B cell (primary cell): ENCODE data around the gene METTL24. TPM values are rescaled to one million over a fixed set of nuclear protein-coding genes. Genes with fewer than 3 reads are reported as not detected.

Experiments used
- ATAC-seq: fragments of 200-7000 bp; cut with Tn5 transposase; one replicate; pipeline ENCODE4 v1.10.0; 2021; ENCODE audit warnings: low read depth, mild to moderate bottlenecking, moderate number of reproducible peaks, moderate library complexity
- CTCF ChIA-PET: fragments of 350-600 bp; sonication (Branson Sonifier 250); formaldehyde crosslinking; loops from one replicate; lab custom pipeline; 2021; ENCODE audit warnings: antibody characterized with exemption, inconsistent platforms; lab: Charles Lee
- POLR2A ChIA-PET: fragments of 350-600 bp; sonication (Branson Sonifier 250); formaldehyde crosslinking; loops from one replicate; lab custom pipeline; 2021; ENCODE audit warnings: antibody characterized with exemption; lab: Charles Lee
- DNase-seq: peaks from one replicate; pipeline ENCODE4 v3.0.0; 2013
- H2AFZ ChIP-seq: 2 replicates; pipeline ENCODE4 v1.6.1; 2012; ENCODE audit warnings: mild to moderate bottlenecking, low read depth, low read length; ENCODE audit not compliant: insufficient read depth, poor library complexity, severe bottlenecking
- H3K27ac ChIP-seq, 2 donors: 1 replicate in 1 of 2; 2 replicates in 1 of 2; pipeline ENCODE4 v1.5.1; 2012 to 2013; ENCODE audit warnings: low read length in 2 of 2, mild to moderate bottlenecking in 2 of 2, moderate library complexity in 1 of 2
- H3K27me3 ChIP-seq, 4 experiments: fragments of 200-600 bp in 1 of 4; sonication (generic) in 1 of 4; replicated peaks in 1 of 4; 1 replicate in 2 of 4; 2 replicates in 2 of 4; pipeline versions ENCODE4 v1.6.1 to v1.7.0; 2013 to 2016; ENCODE audit warnings: low read length in 3 of 4, mild to moderate bottlenecking in 2 of 4, mixed read lengths in 1 of 4, moderate library complexity in 1 of 4; ENCODE audit not compliant: insufficient read depth in 4 of 4, control insufficient read depth in 3 of 4; ENCODE audit errors: control extremely low read depth in 1 of 4
- H3K36me3 ChIP-seq, 2 experiments: replicated peaks in 1 of 2; 1 replicate in 1 of 2; 2 replicates in 1 of 2; pipeline versions ENCODE4 v1.6.1 to v1.7.1; 2013; ENCODE audit warnings: low read length in 1 of 2; ENCODE audit not compliant: insufficient read depth in 2 of 2, control insufficient read depth in 1 of 2; ENCODE audit errors: control extremely low read depth in 1 of 2, extremely low read depth in 1 of 2
- H3K4me1 ChIP-seq, 2 donors: fragments of 200-600 bp in 1 of 2; sonication (generic) in 1 of 2; 1 replicate in 1 of 2; 2 replicates in 1 of 2; pipeline versions ENCODE4 v1.5.1 to v1.6.1; 2013 to 2017; ENCODE audit warnings: low read length in 2 of 2; ENCODE audit not compliant: control insufficient read depth in 2 of 2, insufficient read depth in 2 of 2
- H3K4me2 ChIP-seq: replicated peaks from 2 replicates; pipeline ENCODE3; 2012; ENCODE audit warnings: mild to moderate bottlenecking, low read depth, low read length; ENCODE audit not compliant: poor library complexity, severe bottlenecking
- H3K4me3 ChIP-seq, 5 experiments: fragments of 200-600 bp in 1 of 5; sonication (generic) in 1 of 5; 1 replicate in 3 of 5; 2 replicates in 2 of 5; pipeline versions ENCODE4 v1.5.1 to v1.7.0; 2011 to 2016; ENCODE audit warnings: low read length in 4 of 5, mild to moderate bottlenecking in 4 of 5, low read depth in 2 of 5, control low read depth in 1 of 5, moderate library complexity in 1 of 5; ENCODE audit not compliant: insufficient read depth in 1 of 5; ENCODE audit errors: control extremely low read depth in 1 of 5, extremely low read depth in 1 of 5
- H3K79me2 ChIP-seq: fragments of 200-600 bp; sonication (generic); one replicate; pipeline ENCODE4 v1.6.0; 2016; ENCODE audit warnings: low read length; ENCODE audit not compliant: control insufficient read depth, insufficient read depth
- H3K9ac ChIP-seq: fragments of 200-600 bp; sonication (generic); 2 replicates; pipeline ENCODE4 v1.6.1; 2017; ENCODE audit warnings: mild to moderate bottlenecking, low read length, moderate library complexity
- H3K9me3 ChIP-seq, 3 donors: one replicate each; pipeline versions ENCODE4 v1.6.1 to v1.7.1; 2013; ENCODE audit warnings: low read length in 2 of 3; ENCODE audit not compliant: control insufficient read depth in 2 of 3, insufficient read depth in 1 of 3; ENCODE audit errors: control extremely low read depth in 1 of 3
- H4K20me1 ChIP-seq: 2 replicates; pipeline ENCODE4 v1.6.0; 2012; ENCODE audit warnings: mild to moderate bottlenecking, low read length; ENCODE audit not compliant: insufficient read depth, control insufficient read depth, poor library complexity, severe bottlenecking
- H3K27ac Mint-ChIP-seq: one replicate; pipeline ENCODE4 v1.8.0; 2021; ENCODE audit warnings: mixed read lengths
- H3K27me3 Mint-ChIP-seq: one replicate; pipeline ENCODE4 v1.8.0; 2021; ENCODE audit warnings: mixed read lengths
- H3K4me1 Mint-ChIP-seq: one replicate; pipeline ENCODE4 v1.8.0; 2021; ENCODE audit warnings: mixed read lengths
- H3K4me3 Mint-ChIP-seq: one replicate; pipeline ENCODE4 v1.8.0; 2021; ENCODE audit warnings: mixed read lengths
- H3K9me3 Mint-ChIP-seq: one replicate; pipeline ENCODE4 v1.8.0; 2022; ENCODE audit warnings: mixed read lengths; ENCODE audit not compliant: insufficient read depth
- CTCF ChIP-seq: fragments of 200-600 bp; IDR thresholded peaks from one replicate; pipeline ENCODE4 v1.8.0; 2022; ENCODE audit warnings: antibody characterized with exemption, mild to moderate bottlenecking
- EZH2 ChIP-seq: IDR thresholded peaks from 2 replicates; pipeline ENCODE4 v1.6.1; 2012; ENCODE audit warnings: borderline replicate concordance, low read depth, mild to moderate bottlenecking, moderate library complexity, low read length; ENCODE audit not compliant: insufficient read depth, poor library complexity, severe bottlenecking
- WGBS: methylation state at CpG from one replicate; pipeline ENCODE4 v1.1.5; 2013; ENCODE audit warnings: missing lambda C conversion rate; ENCODE audit not compliant: insufficient coverage; 5-methylcytosine and 5-hydroxymethylcytosine counted together
- intact Hi-C: fragments of 100-400 bp; cut with micrococcal nuclease; formaldehyde crosslinking; loops from one replicate; pipeline ENCODE4 v1.10.0; 2022
- polyA plus RNA-seq: library from polyadenylated mRNA; depleted of rRNA; stranded (reverse); fragments of >200 nt; gene quantifications from 2 replicates; pipeline ENCODE4 v1.2.3, GENCODE V29; 2012
- total RNA-seq, 2 donors: library from RNA; stranded (reverse); fragments of 120-200 nt in 1 of 2; gene quantifications; 1 replicate in 1 of 2; 2 replicates in 1 of 2; pipeline versions ENCODE4 v1.2.3 to v1.2.4, GENCODE V29; 2013 to 2022

Gene METTL24
- total and polyA plus RNA-seq, 2 donors (not counting 1 experiment from before 2014, with no cell fraction given): not detected

- H3K4me1 Mint-ChIP-seq: peaks cover 42% of the 10 kb centered on the region
- peaks cover 92% of the 10 kb centered on the region for H3K79me2 ChIP-seq
- CTCF ChIA-PET: no interaction called here
- H3K27ac Mint-ChIP-seq: no peak overlapping the region
- no peak overlapping the region for H3K9ac ChIP-seq
- H3K4me1 ChIP-seq: peaks cover 6 to 17% of the 10 kb centered on the region in 2 donors
- H3K27ac ChIP-seq: no peak overlapping the region
- H3K27me3 ChIP-seq: no peaks in the 10 kb centered on the region
- H3K27me3 Mint-ChIP-seq: no peaks in the 10 kb centered on the region
- peaks cover 23% of the 10 kb centered on the region for H4K20me1 ChIP-seq
- DNase-seq (no peak), ATAC-seq (no peak)
- TF ChIP-seq CTCF (no peak), EZH2 (no peak)
- no peak overlapping the region for H3K4me3 Mint-ChIP-seq
- H3K9me3 Mint-ChIP-seq: no peaks in the 10 kb centered on the region
- H2AFZ ChIP-seq: no peak overlapping the region
- POLR2A ChIA-PET: no interaction called here
- no peak overlapping the region for H3K4me2 ChIP-seq
- no peak overlapping the region for H3K4me3 ChIP-seq
- intact Hi-C loops: no loop called here
- no CpG with 5 or more reads among the region's 3 CpGs for WGBS
- H3K9me3 ChIP-seq: no peaks in the 10 kb centered on the region
- H3K36me3 ChIP-seq: peaks cover 11 to 13% of the 10 kb centered on the region in 2 experiments
Measured at GRCh38 chr6:110198561-110198960, 159.6 kb downstream of the METTL24 start.

GRCh38 chr6:110196874-110197273 lies 161.3 kb downstream of the METTL24 start:
- Mint-ChIP-seq H3K4me3 (no peak overlapping the region), H3K9me3 (no peaks in the 10 kb centered on the region), H3K27ac (no peak overlapping the region), H3K27me3 (no peaks in the 10 kb centered on the region), H3K4me1 (peaks cover 31% of the 10 kb centered on the region)
- Histone ChIP-seq H3K27me3 (no peaks in the 10 kb centered on the region), H3K79me2 (peaks cover 92% of the 10 kb centered on the region), H3K9me3 (no peaks in the 10 kb centered on the region), H3K36me3 (peaks cover 12 to 13% of the 10 kb centered on the region in 2 experiments), H3K27ac (no peak overlapping the region), H3K4me2 (no peak overlapping the region), H2AFZ (no peak overlapping the region), H3K4me1 (peaks cover 9 to 23% of the 10 kb centered on the region in 2 donors), H3K9ac (no peak overlapping the region), H3K4me3 (no peak overlapping the region), H4K20me1 (peaks cover 32% of the 10 kb centered on the region)
- CTCF ChIA-PET: no interaction called here
- no CpG with 5 or more reads among the region's 1 CpG for WGBS
- no peak for ATAC-seq
- intact Hi-C loops: no loop called here
- TF ChIP-seq EZH2: no peak
- TF ChIP-seq CTCF: no peak
- POLR2A ChIA-PET: no interaction called here
- no peak for DNase-seq
